Muscle layer of duodenum (tissue), 2 donors: ENCODE results near the gene STEAP1.

Source experiments
- H3K27ac ChIP-seq: one replicate; pipeline ENCODE4 v1.7.0; 2013; ENCODE audit warnings: mild to moderate bottlenecking, low read length
- H3K27me3 ChIP-seq: one replicate; pipeline ENCODE4 v1.7.0; 2013; ENCODE audit warnings: low read depth, mild to moderate bottlenecking, control low read depth, low read length
- H3K36me3 ChIP-seq, 2 donors: one replicate each; pipeline ENCODE4 v1.7.0; 2013; ENCODE audit warnings: low read length in 2 of 2, control low read depth in 1 of 2, mild to moderate bottlenecking in 1 of 2; ENCODE audit not compliant: insufficient read depth in 2 of 2, control insufficient read depth in 1 of 2
- H3K4me1 ChIP-seq, 2 donors: one replicate each; pipeline ENCODE4 v1.7.0; 2013; ENCODE audit warnings: low read length in 2 of 2, mild to moderate bottlenecking in 2 of 2, control low read depth in 1 of 2, moderate library complexity in 1 of 2; ENCODE audit not compliant: insufficient read depth in 2 of 2, control insufficient read depth in 1 of 2
- H3K4me3 ChIP-seq, 2 donors: one replicate each; pipeline ENCODE4 v1.7.0; 2013; ENCODE audit warnings: low read length in 2 of 2, low read depth in 1 of 2, mild to moderate bottlenecking in 1 of 2
- H3K9me3 ChIP-seq, 2 donors: one replicate each; pipeline ENCODE4 v1.7.0; 2013; ENCODE audit warnings: low read length in 2 of 2, control low read depth in 1 of 2, mild to moderate bottlenecking in 1 of 2; ENCODE audit not compliant: control insufficient read depth in 1 of 2
- donor health status: healthy.

Gene STEAP1

GRCh38 chr7:90192876-90193750 lies 38.8 kb downstream of the STEAP1 start:
- H3K27me3 ChIP-seq, result no peaks in the 10 kb centered on the region
- no peak overlapping the region for H3K4me3 ChIP-seq
- no peaks in the 10 kb centered on the region for H3K36me3 ChIP-seq
- H3K4me1 ChIP-seq, result no peaks in the 10 kb centered on the region
- no peak overlapping the region for H3K27ac ChIP-seq
- H3K9me3 ChIP-seq, result peaks cover 0 to 4% of the 10 kb centered on the region in 2 donors

- Histone ChIP-seq H3K27me3 (no peaks in the 10 kb centered on the region), H3K9me3 (peaks cover 0 to 4% of the 10 kb centered on the region in 2 donors), H3K36me3 (no peaks in the 10 kb centered on the region), H3K4me3 (no peak overlapping the region), H3K4me1 (no peaks in the 10 kb centered on the region), H3K27ac (no peak overlapping the region)
Measured at GRCh38 chr7:90194911-90195809, 40.9 kb downstream of the STEAP1 start.

- Histone ChIP-seq H3K9me3 (no peaks in the 10 kb centered on the region), H3K27ac (no peak overlapping the region), H3K4me3 (no peak overlapping the region), H3K27me3 (no peaks in the 10 kb centered on the region), H3K4me1 (no peaks in the 10 kb centered on the region), H3K36me3 (no peaks in the 10 kb centered on the region)
Measured at GRCh38 chr7:90201500-90202195, 47.4 kb downstream of the STEAP1 start.

GRCh38 chr7:90207956-90208355 lies 53.7 kb downstream of the STEAP1 start:
- Histone ChIP-seq H3K36me3 (no peaks in the 10 kb centered on the region), H3K4me3 (no peak overlapping the region), H3K9me3 (no peaks in the 10 kb centered on the region), H3K4me1 (peaks cover 0 to 4% of the 10 kb centered on the region in 2 donors), H3K27me3 (no peaks in the 10 kb centered on the region), H3K27ac (no peak overlapping the region)

GRCh38 chr7:90209776-90210175 lies 55.5 kb downstream of the STEAP1 start:
- H3K9me3 ChIP-seq, result no peaks in the 10 kb centered on the region
- no peak overlapping the region for H3K4me3 ChIP-seq
- peaks cover 0 to 4% of the 10 kb centered on the region in 2 donors for H3K4me1 ChIP-seq
- peak overlapping the region; percentile 99 for H3K27ac ChIP-seq
- H3K36me3 ChIP-seq, result no peaks in the 10 kb centered on the region
- H3K27me3 ChIP-seq, result no peaks in the 10 kb centered on the region

GRCh38 chr7:90210475-90210874 lies 56.2 kb downstream of the STEAP1 start:
- H3K27ac ChIP-seq, result peak overlapping the region; percentile 99
- H3K4me3 ChIP-seq, result peak overlapping the region; percentile 78 to 91
- no peaks in the 10 kb centered on the region for H3K27me3 ChIP-seq
- H3K36me3 ChIP-seq, result no peaks in the 10 kb centered on the region
- H3K9me3 ChIP-seq, result no peaks in the 10 kb centered on the region
- H3K4me1 ChIP-seq, result peaks cover 0 to 4% of the 10 kb centered on the region in 2 donors

- Histone ChIP-seq H3K9me3 (no peaks in the 10 kb centered on the region), H3K27me3 (no peaks in the 10 kb centered on the region), H3K4me3 (peak overlapping the region; percentile 78 to 91), H3K36me3 (no peaks in the 10 kb centered on the region), H3K4me1 (peaks cover 0 to 4% of the 10 kb centered on the region in 2 donors), H3K27ac (peak overlapping the region; percentile 99)
Measured at GRCh38 chr7:90210981-90211380, 56.7 kb downstream of the STEAP1 start.

- Histone ChIP-seq H3K36me3 (no peaks in the 10 kb centered on the region), H3K27ac (peak within 1 kb of the TSS; percentile 99), H3K4me1 (peaks cover 0 to 4% of the 10 kb centered on the region in 2 donors), H3K27me3 (no peaks in the 10 kb centered on the region), H3K4me3 (peak within 1 kb of the TSS; percentile 78 to 91), H3K9me3 (no peaks in the 10 kb centered on the region)
Measured at GRCh38 chr7:90211391-90212148, 57.3 kb downstream of the STEAP1 start, which contains the start of gene STEAP2. Gene STEAP2 (plus strand): TSS chr7:90211740. CDS start chr7:90225083, 13,343 bp downstream.

- no peaks in the 10 kb centered on the region for H3K27me3 ChIP-seq
- peak overlapping the region; percentile 99 for H3K27ac ChIP-seq
- H3K9me3 ChIP-seq, result no peaks in the 10 kb centered on the region
- no peaks in the 10 kb centered on the region for H3K36me3 ChIP-seq
- peak overlapping the region; percentile 78 to 91 for H3K4me3 ChIP-seq
- peaks cover 0 to 4% of the 10 kb centered on the region in 2 donors for H3K4me1 ChIP-seq
Measured at GRCh38 chr7:90212149-90212495, 57.9 kb downstream of the STEAP1 start.

- H3K27ac ChIP-seq, result peak overlapping the region; percentile 89
- no peaks in the 10 kb centered on the region for H3K36me3 ChIP-seq
- peak overlapping the region; percentile 30 to 66 for H3K4me3 ChIP-seq
- H3K4me1 ChIP-seq, result peaks cover 0 to 4% of the 10 kb centered on the region in 2 donors
- H3K27me3 ChIP-seq, result no peaks in the 10 kb centered on the region
- H3K9me3 ChIP-seq, result no peaks in the 10 kb centered on the region
Measured at GRCh38 chr7:90213521-90213920, 59.3 kb downstream of the STEAP1 start.
